GM04503 (cell line): ENCODE measurements around the gene SNX15.

Experiments
- DNase-seq: peaks from one replicate; pipeline ENCODE4 v3.0.0-alpha.2; 2012; ENCODE audit warnings: low read depth

SNX15 gene

GRCh38 chr11:65084598-65085375, 57.5 kb downstream of the SNX15 start:
- no peak for DNase-seq

- no peak for DNase-seq
Measured at GRCh38 chr11:65085446-65085845, 58.2 kb downstream of the SNX15 start.

- no peak for DNase-seq
Measured at GRCh38 chr11:65086809-65087208, 59.6 kb downstream of the SNX15 start.

DNA sequence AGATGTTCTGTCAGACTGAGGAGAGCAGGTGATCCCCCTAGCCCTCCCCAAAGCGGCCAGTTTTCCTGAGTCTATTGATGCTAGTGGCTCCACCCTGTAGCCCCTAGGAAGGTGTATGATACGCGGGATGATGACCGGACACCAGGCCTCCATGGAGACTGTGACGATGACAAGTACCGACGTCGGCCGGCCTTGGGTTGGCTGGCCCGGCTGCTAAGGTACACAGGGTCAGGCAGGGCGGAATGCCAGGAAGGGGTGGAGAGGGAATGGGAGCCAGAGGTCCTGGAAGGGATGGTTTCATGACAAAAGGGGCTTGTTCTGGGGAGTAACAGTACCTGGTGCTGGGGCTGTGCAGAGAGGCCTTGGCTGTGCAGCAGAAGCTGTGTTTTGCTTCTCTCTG, 60.0 kb downstream of the SNX15 start:
- no peak for DNase-seq

GRCh38 chr11:65087827-65088226, 60.6 kb downstream of the SNX15 start:
- no peak for DNase-seq

GRCh38 chr11:65089621-65090020, 62.4 kb downstream of the SNX15 start:
- DNase-seq, result no peak
